Measurements from ENCODE around the gene TNKS2. TPM values are rescaled to one million over a fixed set of nuclear protein-coding genes. Genes with fewer than 3 reads are reported as not detected.
A peak's percentile ranks its signal among the peaks of the same experiment; 100 is the strongest.

TNKS2 gene
- total and polyA plus RNA-seq, 7 donors, result 6.3 to 49.5 (median 29.8) TPM

GRCh38 chr10:91797048-91797690 is 1.1 kb upstream of the TNKS2 start:
- WGBS, 3 donors, result 51 to 68% (median 59%) methylated on average over 3 of the region's 3 CpGs
- no peaks in the 10 kb centered on the region for H3K27me3 ChIP-seq (ENCODE audit: insufficient read depth in 3 of 3, low read length in 2 of 3)
- no peaks in the 10 kb centered on the region for H3K9me3 ChIP-seq
- no peak for TF ChIP-seq CTCF (IDR thresholded peaks at IDR 0.05)
- peaks cover 0 to 6% of the 10 kb centered on the region in 2 donors for H3K36me3 ChIP-seq (ENCODE audit: insufficient read depth in 1 of 2, low read depth in 1 of 2)
- ATAC-seq (no peak), DNase-seq (no peak)
- intact Hi-C loops (cut with DNase I), result loop anchor here in 1 of 2 donors (5.0 kb wide), 2 partner anchors 35 to 125 kb away; partner anchors contain the start of gene BTAF1
- peak overlapping the region; percentile 96 for H3K27ac ChIP-seq
- H3K4me3 ChIP-seq, result peak overlapping the region; percentile 93
- H3K4me1 ChIP-seq, result peaks cover 17% of the 10 kb centered on the region

GRCh38 chr10:91798649-91799611 is 704 bp downstream of the TNKS2 start:
- intact Hi-C loops (cut with DNase I), result loop anchor here in 1 of 2 donors (5.0 kb wide), 2 partner anchors 37 to 123 kb away; partner anchors contain the start of gene BTAF1
- WGBS, 3 donors, result 0% methylated on average over 34 to 54 of the region's 54 CpGs
- peak overlapping the region; percentile 96 for H3K27ac ChIP-seq
- peak overlapping the region; percentile 93 for H3K4me3 ChIP-seq
- ATAC-seq (peak; percentile 5 to 61 (median 25)), DNase-seq (peak in 1 of 2 donors; percentile 76)
- H3K36me3 ChIP-seq (ENCODE audit: insufficient read depth in 1 of 2, low read depth in 1 of 2), result peaks cover 0 to 22% of the 10 kb centered on the region in 2 donors
- H3K4me1 ChIP-seq, result peaks cover 27% of the 10 kb centered on the region
- H3K9me3 ChIP-seq, result no peaks in the 10 kb centered on the region
- TF ChIP-seq CTCF (IDR thresholded peaks at IDR 0.05), result no peak
- H3K27me3 ChIP-seq (ENCODE audit: insufficient read depth in 3 of 3, low read length in 2 of 3), result no peaks in the 10 kb centered on the region

GRCh38 chr10:91799612-91799975 is 1.4 kb downstream of the TNKS2 start:
- intact Hi-C loops (cut with DNase I), result loop anchor here in 1 of 2 donors (5.0 kb wide), 2 partner anchors 37 to 123 kb away; partner anchors contain the start of gene BTAF1
- WGBS, 3 donors, result 14 to 24% (median 17%) methylated on average over 4 of the region's 4 CpGs
- peak overlapping the region; percentile 96 for H3K27ac ChIP-seq
- no peak for TF ChIP-seq CTCF (IDR thresholded peaks at IDR 0.05)
- peaks cover 34% of the 10 kb centered on the region for H3K4me1 ChIP-seq
- no peak for DNase-seq
- ATAC-seq, result peak in 3 of 4 donors; percentile 38 to 68 (median 52)
- peak overlapping the region; percentile 93 for H3K4me3 ChIP-seq
- peaks cover 6 to 26% of the 10 kb centered on the region in 2 donors for H3K36me3 ChIP-seq (ENCODE audit: insufficient read depth in 1 of 2, low read depth in 1 of 2)
- no peaks in the 10 kb centered on the region for H3K9me3 ChIP-seq
- no peaks in the 10 kb centered on the region for H3K27me3 ChIP-seq (ENCODE audit: insufficient read depth in 3 of 3, low read length in 2 of 3)

GRCh38 chr10:91800182-91800581 is 2.0 kb downstream of the TNKS2 start:
- H3K9me3 ChIP-seq, result no peaks in the 10 kb centered on the region
- no peak for DNase-seq
- no peaks in the 10 kb centered on the region for H3K27me3 ChIP-seq (ENCODE audit: insufficient read depth in 3 of 3, low read length in 2 of 3)
- peaks cover 6 to 32% of the 10 kb centered on the region in 2 donors for H3K36me3 ChIP-seq (ENCODE audit: insufficient read depth in 1 of 2, low read depth in 1 of 2)
- peak overlapping the region; percentile 93 for H3K4me3 ChIP-seq
- peaks cover 40% of the 10 kb centered on the region for H3K4me1 ChIP-seq
- peak overlapping the region; percentile 96 for H3K27ac ChIP-seq
- TF ChIP-seq CTCF (IDR thresholded peaks at IDR 0.05), result no peak
- peak; percentile 27 to 66 (median 56) for ATAC-seq
- 14 to 26% (median 16%) methylated on average over 5 of the region's 5 CpGs for WGBS, 3 donors
- intact Hi-C loops (cut with DNase I), result no loop called here
